Measurements from ENCODE around the gene ST3GAL6.
"Not testable (repeated sequence)": the region's sequence is repeated elsewhere in the genome, so short reads cannot be mapped to it uniquely, and the experiment has no call there.

Gene ST3GAL6

DNA sequence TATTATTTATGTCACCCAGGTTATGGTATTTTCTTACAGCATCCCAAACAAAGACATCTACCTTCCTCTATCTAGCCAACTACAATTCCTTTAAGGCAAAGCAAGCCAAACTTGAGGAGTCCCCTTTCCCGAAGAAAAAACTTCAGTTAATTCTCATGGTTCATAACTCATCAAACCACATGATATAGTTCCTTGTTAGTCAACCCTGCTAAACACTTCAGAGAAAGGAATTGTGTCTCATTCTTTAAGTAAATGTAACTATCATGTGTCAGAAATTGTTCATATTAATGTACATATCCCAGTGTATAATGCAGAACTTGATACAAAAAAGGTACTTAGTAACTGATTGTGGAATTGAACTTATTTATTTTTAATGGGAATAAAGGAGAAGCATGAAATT, 44.4 kb downstream of the ST3GAL6 start:
- DNase-seq = no peak

DNA sequence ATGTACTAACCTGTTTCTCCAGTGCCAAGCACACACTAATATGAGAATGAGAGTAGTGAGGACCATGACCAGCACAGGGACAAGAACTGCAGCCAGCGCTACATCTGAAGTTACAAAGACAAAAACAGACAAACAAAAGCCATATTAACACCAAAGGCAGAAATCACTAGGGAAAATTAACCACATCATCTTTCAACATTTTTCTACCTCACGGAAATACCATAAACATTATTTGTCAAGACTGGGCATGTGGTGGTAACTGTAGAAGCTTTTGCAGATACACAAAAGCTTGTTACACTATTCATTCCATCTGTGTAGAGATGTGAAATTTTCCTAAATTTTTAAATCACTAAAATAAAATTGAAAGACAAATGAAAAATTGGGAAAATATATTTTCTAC, 44.9 kb downstream of the ST3GAL6 start:
- no peak for DNase-seq

DNA sequence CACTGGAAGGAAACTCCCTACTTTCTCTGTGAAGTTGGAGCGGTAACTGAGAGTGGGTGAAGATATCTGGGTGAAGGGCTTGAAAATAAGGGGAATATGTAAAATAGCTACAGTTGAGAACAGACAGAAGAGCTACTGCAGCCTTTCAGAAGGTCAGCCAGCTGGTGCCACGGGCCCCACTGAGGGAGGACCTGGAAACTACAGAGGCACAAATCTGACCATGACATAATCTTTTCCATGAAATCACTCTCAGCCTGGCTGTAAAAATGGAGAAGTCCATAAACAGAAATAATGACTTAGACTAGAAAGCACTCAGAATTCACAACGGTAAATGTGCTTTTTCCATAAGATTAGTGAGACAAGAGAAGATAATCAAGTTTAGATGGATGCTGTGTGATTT, 46.4 kb downstream of the ST3GAL6 start:
- DNase-seq = no peak

DNA sequence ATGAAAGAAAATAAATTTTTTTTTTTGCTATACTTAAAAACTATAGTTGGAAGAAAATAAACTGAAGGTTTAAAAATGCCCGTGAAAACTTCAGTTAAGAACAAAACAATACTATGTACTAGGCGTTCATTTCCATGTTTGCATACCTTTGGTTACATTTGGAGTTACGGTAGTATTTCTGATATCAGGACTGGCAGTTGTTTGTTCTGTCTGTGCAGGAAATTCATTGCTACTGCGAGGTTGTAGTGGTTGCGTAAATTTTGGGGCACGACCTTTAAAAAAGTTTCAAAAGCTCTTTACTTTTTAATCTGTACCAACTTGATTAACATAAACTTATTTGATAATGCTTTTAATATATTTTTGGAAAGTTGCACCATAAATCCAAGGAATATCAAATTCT, 47.9 kb downstream of the ST3GAL6 start:
- no peak for DNase-seq

DNA sequence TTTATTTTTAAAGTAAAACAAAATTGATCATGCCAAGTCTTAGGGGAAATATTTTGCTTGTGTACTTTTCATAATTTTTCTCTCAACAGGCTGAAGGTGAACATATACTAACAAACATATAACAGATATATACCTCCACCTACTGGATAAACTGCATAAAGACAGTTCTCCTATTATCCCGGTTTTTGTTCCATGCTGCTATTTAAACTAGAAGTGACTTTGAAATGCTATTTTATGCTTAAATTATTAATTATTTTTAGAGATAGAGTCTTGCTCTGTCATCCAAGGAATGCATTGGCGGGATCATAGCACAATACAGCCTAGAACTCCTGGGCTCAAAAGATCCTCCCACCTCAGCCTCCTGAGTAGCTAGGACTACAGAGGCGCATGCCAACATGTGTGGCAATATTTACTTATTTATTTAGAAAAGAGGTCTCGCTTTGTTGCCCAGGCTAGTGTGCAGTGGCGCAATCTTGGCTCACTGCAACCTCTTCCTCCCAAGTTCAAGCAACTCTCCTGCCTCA, 49.8 kb downstream of the ST3GAL6 start:
- peak; percentile 66 to 82 for DNase-seq

DNA sequence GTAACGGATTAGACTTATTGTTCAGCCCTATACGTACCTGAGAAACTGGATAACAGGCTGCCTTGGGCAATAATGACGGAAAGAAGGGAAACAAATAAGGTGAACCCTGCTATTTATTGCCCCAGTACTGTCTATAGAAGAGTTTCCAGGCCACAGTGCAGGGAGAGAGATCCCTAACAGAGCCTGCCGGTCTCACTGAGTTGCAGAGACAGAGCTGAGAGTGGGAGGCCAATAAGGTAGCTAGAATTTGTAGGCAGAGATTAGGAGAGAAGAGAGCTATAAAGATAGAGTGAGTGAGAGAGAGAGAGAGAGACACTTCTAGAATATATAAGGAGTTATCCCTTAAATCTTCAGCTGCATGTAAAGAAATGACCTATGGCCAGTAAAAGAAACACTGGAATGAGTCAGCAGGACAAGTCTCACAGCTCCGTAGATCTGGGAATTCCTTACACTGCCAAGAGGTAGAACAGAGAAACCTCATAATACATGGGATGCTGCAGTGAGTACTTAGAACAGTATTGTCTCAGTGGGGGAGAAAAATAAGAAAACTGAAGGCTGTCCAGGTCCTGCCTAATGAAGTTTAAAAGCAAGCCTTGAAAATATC, 51.8 kb downstream of the ST3GAL6 start:
- DNase-seq = no peak

DNA sequence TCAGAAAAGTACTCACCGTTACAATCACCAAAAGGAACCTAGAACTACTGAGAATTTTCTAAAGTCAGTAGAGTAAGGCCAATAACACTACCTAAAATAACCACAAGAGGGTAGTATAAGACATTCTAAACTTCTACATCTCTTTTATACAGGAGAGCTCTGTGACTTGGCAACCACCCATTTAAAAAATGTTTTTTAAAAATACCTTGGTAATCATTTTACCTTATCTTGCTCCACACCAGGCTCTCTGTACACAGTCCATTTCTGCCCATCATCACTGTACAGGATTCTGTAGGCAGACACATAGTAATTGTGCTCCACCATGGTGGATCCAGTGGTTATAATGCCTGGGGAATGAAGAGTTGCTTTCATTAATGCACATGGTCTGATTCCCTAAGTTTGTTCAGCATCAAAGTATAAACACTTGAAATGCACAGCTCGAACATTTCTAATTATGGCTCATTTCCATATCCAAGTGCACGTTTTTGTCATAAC, 54.5 kb downstream of the ST3GAL6 start:
- DNase-seq = peak; percentile 73 to 76

DNA sequence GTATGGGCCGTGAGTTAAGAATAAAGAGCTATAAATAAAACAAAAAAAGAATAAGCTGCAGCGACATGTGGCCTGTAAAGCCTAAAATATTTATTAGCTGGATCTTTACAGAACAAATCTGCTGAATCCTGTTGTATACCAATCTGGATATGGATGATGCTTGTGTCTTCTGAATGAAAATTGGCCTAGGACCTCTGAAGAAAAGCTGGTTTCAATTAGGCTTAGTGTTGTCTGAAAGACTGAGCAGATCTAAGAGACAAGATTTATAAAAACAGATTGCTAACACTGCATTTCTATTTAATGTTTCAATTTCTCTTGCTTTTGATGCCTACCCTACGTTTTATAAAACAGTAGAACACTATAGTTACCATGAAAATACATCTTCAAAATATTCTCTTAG, 57.9 kb downstream of the ST3GAL6 start:
- no peak for DNase-seq

DNA sequence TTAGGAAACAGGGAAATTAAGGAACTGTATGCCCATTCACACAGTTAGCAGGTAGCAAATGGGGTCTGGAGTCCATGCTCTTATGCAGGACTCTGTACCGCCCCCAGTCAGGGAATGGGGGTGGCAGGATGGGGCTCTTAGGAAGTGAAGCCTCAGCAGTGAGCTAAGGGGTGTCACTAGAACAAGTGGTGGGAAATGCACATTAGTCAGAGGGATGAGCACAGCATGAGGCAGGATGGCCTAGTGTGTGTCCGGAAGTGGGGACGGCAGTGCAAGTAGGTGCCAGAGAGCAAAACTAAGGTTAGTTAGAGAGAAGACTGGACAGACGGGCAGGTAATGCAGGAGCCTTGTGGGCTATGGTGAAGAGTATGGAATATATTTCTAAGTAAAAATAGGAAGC, 60.7 kb downstream of the ST3GAL6 start:
- no peak for DNase-seq

DNA sequence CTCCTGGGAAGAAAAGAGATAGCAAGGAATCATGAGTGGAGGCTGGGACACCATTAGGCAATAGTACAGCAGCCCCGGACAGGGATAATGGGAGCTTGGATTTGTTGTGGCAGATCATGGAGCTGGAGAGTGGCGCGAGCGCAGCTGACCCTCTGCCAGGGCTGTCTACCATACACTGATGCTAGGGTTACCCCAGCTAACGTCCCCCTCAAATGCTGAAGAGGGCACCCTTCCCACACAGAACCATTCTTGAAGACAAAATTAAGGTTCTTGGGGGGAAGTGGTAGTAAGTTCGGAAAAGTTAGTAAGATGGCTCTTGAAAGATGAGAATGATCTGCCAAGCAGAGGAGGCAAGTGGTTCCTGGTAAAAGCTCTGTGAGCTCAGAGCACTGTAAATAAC, 61.1 kb downstream of the ST3GAL6 start:
- DNase-seq = no peak

DNA sequence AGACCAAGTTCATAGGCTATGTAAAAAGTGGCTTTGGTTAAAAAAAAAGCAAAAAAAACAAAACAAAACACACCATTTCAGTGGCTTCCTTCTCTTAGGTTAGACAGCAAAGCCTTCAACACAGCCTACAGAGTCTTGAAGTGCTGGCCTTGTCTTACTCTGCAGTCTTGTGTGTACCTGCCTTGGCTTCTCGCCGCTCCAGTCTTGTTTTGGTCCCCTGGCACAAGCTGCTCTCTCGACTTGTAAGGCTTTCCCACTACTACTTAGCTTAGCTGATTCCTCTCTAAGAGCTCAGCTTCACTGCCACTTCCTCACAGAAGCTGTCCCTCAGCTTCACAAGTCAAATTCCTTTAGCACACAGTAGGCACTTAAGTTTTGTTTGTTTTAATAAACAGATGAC, 63.0 kb downstream of the ST3GAL6 start:
- DNase-seq = no peak

DNA sequence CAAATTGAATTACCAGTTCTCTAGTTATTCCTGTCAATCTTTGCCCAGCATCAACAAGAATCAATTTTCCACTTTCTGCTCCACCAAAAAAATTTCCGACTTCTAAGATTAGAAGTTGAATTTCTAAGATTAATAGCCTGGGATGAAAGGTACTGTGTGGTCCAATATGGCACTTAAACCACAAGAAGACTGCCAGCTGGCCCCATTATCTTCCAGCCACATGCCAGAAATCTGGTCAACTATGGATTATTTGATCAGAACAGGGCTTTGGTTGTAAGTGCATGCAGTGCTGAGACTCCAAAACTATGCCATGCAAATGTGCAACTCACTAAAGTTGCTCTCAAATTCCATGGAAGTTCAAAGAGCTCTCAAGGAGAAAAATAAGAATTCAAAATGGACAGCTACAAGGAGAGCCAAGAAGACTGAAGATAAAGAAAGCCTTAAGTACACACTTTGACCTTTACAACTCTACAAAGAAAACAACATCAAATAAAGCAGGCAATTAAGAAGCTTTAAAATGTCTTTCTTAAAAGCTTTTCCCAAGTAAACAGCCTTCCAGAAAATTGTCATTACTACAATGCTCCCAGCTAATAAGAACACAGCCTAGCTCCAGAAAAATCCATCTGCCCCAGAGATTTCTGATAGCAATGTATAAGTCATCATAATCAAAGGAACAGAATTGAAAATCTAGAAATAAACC, 64.2 kb downstream of the ST3GAL6 start:
- DNase-seq = no peak

DNA sequence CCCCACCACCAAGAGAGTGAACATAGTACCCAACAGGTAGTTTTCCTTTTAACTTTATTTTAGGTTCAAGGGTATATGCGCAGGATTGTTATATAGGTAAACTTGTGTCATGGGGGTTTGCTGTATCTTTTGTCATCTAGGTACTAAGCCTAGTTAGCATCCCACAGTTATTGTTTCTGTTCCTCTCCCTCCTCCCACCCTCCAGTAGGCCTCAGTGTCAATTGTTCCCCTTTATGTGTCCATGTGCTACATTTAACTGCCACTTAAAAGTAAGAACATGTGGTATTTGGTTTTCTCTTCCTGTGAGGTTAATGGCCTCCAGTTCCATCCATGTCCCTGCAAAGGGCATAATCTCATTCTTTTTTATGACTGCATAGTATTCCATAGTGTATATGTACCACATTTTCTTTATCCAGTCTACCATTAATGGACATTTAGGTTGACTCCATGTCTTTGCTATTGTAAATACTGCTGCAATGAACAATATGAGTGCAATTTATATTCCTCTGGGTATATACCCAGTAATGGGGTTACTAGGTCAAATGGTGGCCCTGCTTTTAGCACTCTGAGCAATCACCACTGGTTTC, 66.2 kb downstream of the ST3GAL6 start:
- no peak for DNase-seq

DNA sequence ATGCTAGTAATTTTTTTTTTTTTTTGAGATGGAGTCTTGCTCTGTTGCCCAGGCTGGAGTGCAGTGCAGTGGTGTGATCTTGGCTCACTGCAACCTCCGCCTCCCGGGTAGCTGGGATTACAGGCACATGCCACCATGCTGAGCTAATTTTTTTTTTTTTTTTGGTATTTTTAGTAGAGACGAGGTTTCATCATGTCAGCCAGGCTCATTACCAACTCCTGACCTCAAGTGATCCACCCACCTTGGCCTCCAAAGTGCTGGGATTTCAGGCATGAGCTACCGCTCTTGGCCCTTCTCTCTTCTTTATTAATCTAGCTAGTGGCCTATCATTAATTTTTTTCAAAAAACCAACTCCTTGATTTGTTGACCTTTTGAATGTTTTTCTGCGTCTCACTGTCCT, 67.9 kb downstream of the ST3GAL6 start:
- DNase-seq = not testable (repeated sequence)

DNA sequence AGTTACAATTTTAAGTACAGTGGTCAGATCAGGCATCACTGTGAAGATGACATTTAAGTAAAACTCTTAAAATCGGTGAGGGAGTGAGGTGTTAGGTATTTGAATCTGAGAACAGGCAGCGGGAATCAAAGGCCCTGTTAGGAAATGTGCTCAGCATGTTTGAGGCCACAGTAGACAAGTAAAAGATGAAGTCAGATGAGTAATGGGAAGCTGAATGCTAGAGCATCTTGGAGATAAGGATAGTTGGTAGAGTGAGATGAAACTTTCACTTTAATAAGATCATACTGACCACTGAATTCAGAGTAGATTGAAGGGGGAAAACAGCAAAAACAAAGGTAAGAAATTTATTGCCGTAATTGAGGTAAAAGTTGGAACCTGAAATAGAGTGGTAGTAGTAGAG, 76.7 kb downstream of the ST3GAL6 start:
- no peak for DNase-seq

DNA sequence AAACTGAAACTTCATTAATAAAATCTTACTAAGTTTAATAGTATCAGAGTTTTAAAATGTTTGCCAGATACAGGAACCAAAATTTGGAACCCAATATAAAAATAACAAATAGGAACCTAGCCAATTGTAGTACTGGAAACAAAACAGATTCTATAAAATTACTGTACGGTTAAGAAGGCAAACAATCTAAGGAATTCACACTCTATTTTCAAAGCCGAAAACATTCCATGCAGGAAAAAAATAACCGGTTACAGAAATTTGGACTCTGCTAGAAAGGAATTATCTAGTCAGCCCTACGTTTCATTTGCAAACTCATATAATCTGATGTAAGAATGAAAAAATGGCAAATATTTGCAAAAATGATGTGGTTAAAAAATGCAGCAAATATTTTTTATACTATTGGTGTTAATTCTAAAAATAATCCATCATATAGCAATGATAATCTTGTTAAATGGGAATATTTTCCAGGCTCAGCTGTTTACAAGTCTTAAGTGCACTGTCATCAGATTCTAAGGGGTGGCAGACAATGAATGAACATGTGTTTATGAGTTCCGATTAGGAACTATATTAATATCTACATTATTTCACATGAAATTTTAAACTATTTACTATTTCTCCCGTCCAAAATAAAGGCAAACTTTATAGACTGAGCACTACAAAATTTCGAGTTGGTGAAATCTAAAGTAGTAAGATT, 80.3 kb downstream of the ST3GAL6 start:
- no peak for DNase-seq
